ENCODE results near the gene RNF214. TPM values are rescaled to one million over a fixed set of nuclear protein-coding genes. Genes with fewer than 3 reads are reported as not detected.

The RNF214 gene
- total RNA-seq, 3 donors from 2014 or later, result 12.3 to 13.3 (median 12.5) TPM

DNA sequence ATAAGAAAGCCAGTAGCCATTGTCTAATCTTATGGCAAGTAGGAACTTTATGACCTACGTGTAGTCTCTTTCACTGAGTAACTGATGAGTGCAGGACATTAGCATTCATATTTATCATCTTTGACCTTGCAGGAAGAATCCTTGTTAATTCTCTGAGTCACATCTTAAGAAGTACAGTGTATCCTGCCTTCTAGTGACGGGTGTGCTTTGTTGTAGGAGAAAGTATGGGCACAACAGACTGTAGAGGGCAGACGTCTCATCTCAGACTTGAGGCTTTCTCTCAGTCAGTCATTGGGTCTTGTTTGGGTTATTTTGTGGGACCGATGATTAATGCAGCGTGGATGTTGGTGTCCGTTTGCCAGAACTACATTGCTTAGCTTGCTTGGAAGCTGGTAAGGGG lies 6.8 kb downstream of the RNF214 start:
- TF ChIP-seq POLR2A (IDR thresholded peaks at IDR 0.05), result no peak
- no peak for TF ChIP-seq POLR2AphosphoS5 (IDR thresholded peaks at IDR 0.05)
- TF ChIP-seq, protein P1, sequence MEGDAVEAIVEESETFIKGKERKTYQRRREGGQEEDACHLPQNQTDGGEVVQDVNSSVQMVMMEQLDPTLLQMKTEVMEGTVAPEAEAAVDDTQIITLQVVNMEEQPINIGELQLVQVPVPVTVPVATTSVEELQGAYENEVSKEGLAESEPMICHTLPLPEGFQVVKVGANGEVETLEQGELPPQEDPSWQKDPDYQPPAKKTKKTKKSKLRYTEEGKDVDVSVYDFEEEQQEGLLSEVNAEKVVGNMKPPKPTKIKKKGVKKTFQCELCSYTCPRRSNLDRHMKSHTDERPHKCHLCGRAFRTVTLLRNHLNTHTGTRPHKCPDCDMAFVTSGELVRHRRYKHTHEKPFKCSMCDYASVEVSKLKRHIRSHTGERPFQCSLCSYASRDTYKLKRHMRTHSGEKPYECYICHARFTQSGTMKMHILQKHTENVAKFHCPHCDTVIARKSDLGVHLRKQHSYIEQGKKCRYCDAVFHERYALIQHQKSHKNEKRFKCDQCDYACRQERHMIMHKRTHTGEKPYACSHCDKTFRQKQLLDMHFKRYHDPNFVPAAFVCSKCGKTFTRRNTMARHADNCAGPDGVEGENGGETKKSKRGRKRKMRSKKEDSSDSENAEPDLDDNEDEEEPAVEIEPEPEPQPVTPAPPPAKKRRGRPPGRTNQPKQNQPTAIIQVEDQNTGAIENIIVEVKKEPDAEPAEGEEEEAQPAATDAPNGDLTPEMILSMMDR (IDR thresholded peaks at IDR 0.05), result no peak
- Histone ChIP-seq H3K27me3 (no peaks in the 10 kb centered on the region), H3K4me3 (no peak overlapping the region), H3K36me3 (no peaks in the 10 kb centered on the region), H3K4me1 (peaks cover 0 to 1% of the 10 kb centered on the region in 2 donors), H3K27ac (no peak overlapping the region), H3K9me3 (no peaks in the 10 kb centered on the region)
- intact Hi-C loops (cut with DNase I; ENCODE audit: low total_unique reads), result no loop called here
- no peak for DNase-seq (ENCODE audit: low spot score in 2 of 2)

GRCh38 chr11:117248341-117248740 lies 15.9 kb downstream of the RNF214 start:
- Histone ChIP-seq H3K9me3 (no peaks in the 10 kb centered on the region), H3K36me3 (no peaks in the 10 kb centered on the region), H3K4me3 (no peak overlapping the region), H3K4me1 (no peaks in the 10 kb centered on the region), H3K27ac (no peak overlapping the region), H3K27me3 (no peaks in the 10 kb centered on the region)
- TF ChIP-seq POLR2A (IDR thresholded peaks at IDR 0.05) (no peak), POLR2AphosphoS5 (IDR thresholded peaks at IDR 0.05) (no peak)
- TF ChIP-seq, protein P1 (IDR thresholded peaks at IDR 0.05), result no peak
- DNase-seq (ENCODE audit: low spot score in 2 of 2), result no peak
- intact Hi-C loops (cut with DNase I; ENCODE audit: low total_unique reads), result no loop called here

GRCh38 chr11:117249571-117249970 lies 17.1 kb downstream of the RNF214 start:
- Histone ChIP-seq H3K4me1 (no peaks in the 10 kb centered on the region), H3K27ac (no peak overlapping the region), H3K36me3 (no peaks in the 10 kb centered on the region), H3K27me3 (no peaks in the 10 kb centered on the region), H3K4me3 (no peak overlapping the region), H3K9me3 (no peaks in the 10 kb centered on the region)
- no peak for DNase-seq (ENCODE audit: low spot score in 2 of 2)
- intact Hi-C loops (cut with DNase I; ENCODE audit: low total_unique reads), result no loop called here
- TF ChIP-seq POLR2AphosphoS5 (IDR thresholded peaks at IDR 0.05) (no peak), POLR2A (IDR thresholded peaks at IDR 0.05) (no peak)
- TF ChIP-seq, protein P1 (IDR thresholded peaks at IDR 0.05), result no peak

DNA sequence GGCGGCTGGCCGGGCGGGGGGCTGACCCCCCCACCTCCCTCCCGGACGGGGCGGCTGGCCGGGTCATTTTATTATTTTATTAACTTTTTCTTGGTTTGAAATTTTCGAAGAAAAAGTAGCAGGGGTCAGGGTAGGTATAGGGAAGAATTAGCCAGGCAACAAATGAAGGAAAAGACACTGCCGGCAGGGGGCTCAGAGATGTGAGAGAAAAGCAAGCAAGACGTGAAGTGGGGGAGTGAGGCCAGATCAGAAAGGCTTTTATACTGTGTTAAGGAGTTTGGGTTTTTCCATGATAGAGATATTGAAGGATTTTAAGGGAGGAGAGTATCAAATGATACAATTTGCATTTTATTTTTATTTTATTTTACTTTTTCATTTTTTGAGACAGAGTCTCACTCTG lies 19.0 kb downstream of the RNF214 start:
- H3K9me3 ChIP-seq, result no peaks in the 10 kb centered on the region
- no peaks in the 10 kb centered on the region for H3K36me3 ChIP-seq
- H3K27me3 ChIP-seq, result no peaks in the 10 kb centered on the region
- no peak for DNase-seq (ENCODE audit: low spot score in 2 of 2)
- H3K27ac ChIP-seq, result no peak overlapping the region
- H3K4me3 ChIP-seq, result no peak overlapping the region
- TF ChIP-seq POLR2AphosphoS5 (IDR thresholded peaks at IDR 0.05) (no peak), POLR2A (IDR thresholded peaks at IDR 0.05) (no peak)
- TF ChIP-seq, protein P1 (IDR thresholded peaks at IDR 0.05), result no peak
- intact Hi-C loops (cut with DNase I; ENCODE audit: low total_unique reads), result no loop called here
- no peaks in the 10 kb centered on the region for H3K4me1 ChIP-seq

DNA sequence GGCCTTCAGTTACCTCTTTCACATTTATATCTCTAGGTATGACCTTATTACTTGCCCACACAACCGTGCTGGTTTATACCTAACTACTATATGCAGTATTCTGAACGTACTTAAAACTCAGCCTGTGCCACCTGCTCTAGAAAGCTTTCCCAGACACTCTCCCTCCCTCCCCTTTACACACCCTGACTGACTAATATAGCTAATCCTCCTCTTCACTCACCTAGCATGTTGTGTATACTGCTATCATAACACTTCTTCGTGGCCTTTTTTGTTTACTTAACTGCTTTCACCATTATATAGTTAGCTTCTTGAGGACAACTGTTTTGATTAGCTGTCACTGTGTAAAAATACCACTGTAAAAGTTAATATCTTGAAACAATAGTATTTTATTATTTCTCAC lies 23.5 kb downstream of the RNF214 start:
- no peaks in the 10 kb centered on the region for H3K4me1 ChIP-seq
- no peak for TF ChIP-seq POLR2AphosphoS5 (IDR thresholded peaks at IDR 0.05)
- no peak for TF ChIP-seq POLR2A (IDR thresholded peaks at IDR 0.05)
- TF ChIP-seq, protein P1 (IDR thresholded peaks at IDR 0.05), result no peak
- intact Hi-C loops (cut with DNase I; ENCODE audit: low total_unique reads), result no loop called here
- H3K4me3 ChIP-seq, result no peak overlapping the region
- no peaks in the 10 kb centered on the region for H3K36me3 ChIP-seq
- no peak overlapping the region for H3K27ac ChIP-seq
- DNase-seq (ENCODE audit: low spot score in 2 of 2), result no peak
- H3K27me3 ChIP-seq, result no peaks in the 10 kb centered on the region
- H3K9me3 ChIP-seq, result no peaks in the 10 kb centered on the region
